CD8-positive, alpha-beta memory T cell (primary cell): ENCODE results near the gene TEFM. TPM values are rescaled to one million over a fixed set of nuclear protein-coding genes. Genes with fewer than 3 reads are reported as not detected.

ENCODE experiments used
- CTCF ChIA-PET: fragments of 350-600 bp; sonication (Branson Sonifier 250); formaldehyde crosslinking; loops from one replicate; lab custom pipeline; 2021; ENCODE audit warnings: antibody characterized with exemption; lab: Charles Lee
- POLR2A ChIA-PET: fragments of 350-600 bp; sonication (Branson Sonifier 250); formaldehyde crosslinking; loops from one replicate; lab custom pipeline; 2021; ENCODE audit warnings: antibody characterized with exemption; lab: Charles Lee
- DNase-seq, 5 donors: peaks; one replicate each; pipeline versions ENCODE4 v3.0.0 to v3.0.0-alpha.2; 2020 to 2022; ENCODE audit warnings: mixed read lengths in 1 of 5
- H3K27ac ChIP-seq: one replicate; pipeline ENCODE4 v1.7.0; 2013; ENCODE audit warnings: low read depth, mild to moderate bottlenecking, low read length, moderate library complexity
- H3K27me3 ChIP-seq: 2 replicates; pipeline ENCODE4 v1.7.0; 2013; ENCODE audit warnings: low read length, mild to moderate bottlenecking; ENCODE audit not compliant: insufficient read depth, poor library complexity, severe bottlenecking
- H3K36me3 ChIP-seq: 2 replicates; pipeline ENCODE4 v1.7.0; 2013; ENCODE audit warnings: mild to moderate bottlenecking, low read length, moderate library complexity; ENCODE audit not compliant: insufficient read depth
- H3K4me1 ChIP-seq: 2 replicates; pipeline ENCODE4 v1.7.0; 2013; ENCODE audit warnings: mild to moderate bottlenecking, low read length, moderate library complexity; ENCODE audit not compliant: insufficient read depth
- H3K4me3 ChIP-seq: 2 replicates; pipeline ENCODE4 v1.7.0; 2013; ENCODE audit warnings: mild to moderate bottlenecking, low read length
- H3K9me3 ChIP-seq: 2 replicates; pipeline ENCODE4 v1.7.0; 2013; ENCODE audit warnings: mild to moderate bottlenecking, low read length
- H3K27ac Mint-ChIP-seq, 8 donors: one replicate each; pipeline ENCODE4 v1.8.0; 2020 to 2021; ENCODE audit warnings: mixed read lengths in 8 of 8, mild to moderate bottlenecking in 6 of 8, inconsistent platforms in 3 of 8, moderate library complexity in 3 of 8
- H3K27me3 Mint-ChIP-seq, 2 donors: one replicate each; pipeline ENCODE4 v1.8.0; 2020 to 2021; ENCODE audit warnings: mixed read lengths in 2 of 2, mild to moderate bottlenecking in 1 of 2, moderate library complexity in 1 of 2
- H3K36me3 Mint-ChIP-seq, 3 donors: one replicate each; pipeline ENCODE4 v1.8.0; 2020 to 2021; ENCODE audit warnings: mixed read lengths in 3 of 3, inconsistent platforms in 1 of 3, mild to moderate bottlenecking in 1 of 3
- H3K4me1 Mint-ChIP-seq, 3 donors: one replicate each; pipeline ENCODE4 v1.8.0; 2020 to 2021; ENCODE audit warnings: mixed read lengths in 3 of 3, inconsistent platforms in 1 of 3, mild to moderate bottlenecking in 1 of 3
- H3K4me3 Mint-ChIP-seq, 7 donors: one replicate each; pipeline ENCODE4 v1.8.0; 2020 to 2021; ENCODE audit warnings: mixed read lengths in 7 of 7, mild to moderate bottlenecking in 6 of 7, moderate library complexity in 4 of 7, inconsistent platforms in 2 of 7
- H3K9me3 Mint-ChIP-seq, 5 donors: one replicate each; pipeline ENCODE4 v1.8.0; 2020 to 2022; ENCODE audit warnings: mixed read lengths in 5 of 5, mild to moderate bottlenecking in 3 of 5, moderate library complexity in 2 of 5, inconsistent platforms in 1 of 5
- polyA plus RNA-seq: library from polyadenylated mRNA; unstranded; fragments of 300-500 nt; fragmentation: Illumina TruSeq; gene quantifications from one replicate; pipeline ENCODE4 v1.2.3, GENCODE V29; 2021
- total RNA-seq, 2 experiments: library from RNA; stranded (reverse); gene quantifications; one replicate each; pipeline ENCODE4 v1.2.3, GENCODE V29; 2021

The TEFM gene
- total and polyA plus RNA-seq, 3 experiments from 2014 or later = 16.0 to 19.7 (median 19.3) TPM

DNA sequence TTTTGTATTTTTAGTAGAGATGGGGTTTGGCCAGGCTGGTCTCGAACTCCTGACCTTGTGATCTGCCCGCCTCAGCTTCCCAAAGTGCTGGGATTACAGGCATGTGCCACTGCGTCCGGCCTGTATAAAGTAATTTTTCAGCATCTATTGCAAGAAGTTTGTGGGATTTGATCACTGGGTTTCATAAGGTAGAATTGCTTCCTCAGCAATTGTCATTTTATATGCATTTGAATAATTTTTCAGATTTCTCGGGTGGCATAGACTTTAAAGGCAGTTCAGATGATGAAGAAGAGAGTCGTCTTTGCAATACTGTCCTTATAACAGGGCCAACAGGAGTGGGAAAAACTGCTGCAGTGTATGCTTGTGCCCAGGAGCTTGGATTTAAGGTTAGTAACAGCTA lies 37.0 kb downstream of the TEFM start:
- no peaks in the 10 kb centered on the region for H3K9me3 Mint-ChIP-seq
- Histone ChIP-seq H3K9me3 (no peaks in the 10 kb centered on the region), H3K27ac (no peak overlapping the region), H3K4me1 (no peaks in the 10 kb centered on the region), H3K36me3 (no peaks in the 10 kb centered on the region), H3K27me3 (no peaks in the 10 kb centered on the region), H3K4me3 (no peak overlapping the region)
- DNase-seq = no peak
- H3K27ac Mint-ChIP-seq = peak overlapping the region in 1 of 8 donors; percentile 54
- H3K27me3 Mint-ChIP-seq = no peaks in the 10 kb centered on the region
- H3K4me3 Mint-ChIP-seq = no peak overlapping the region
- H3K4me1 Mint-ChIP-seq = no peaks in the 10 kb centered on the region
- ChIA-PET CTCF (interaction anchor here (1.4 kb wide), 1 partner anchor 18 kb away, joined by 3 read pairs; no protein-coding TSS in a partner anchor), POLR2A (no interaction called here)
- peaks cover 3 to 35% (median 8%) of the 10 kb centered on the region in 3 donors for H3K36me3 Mint-ChIP-seq

DNA sequence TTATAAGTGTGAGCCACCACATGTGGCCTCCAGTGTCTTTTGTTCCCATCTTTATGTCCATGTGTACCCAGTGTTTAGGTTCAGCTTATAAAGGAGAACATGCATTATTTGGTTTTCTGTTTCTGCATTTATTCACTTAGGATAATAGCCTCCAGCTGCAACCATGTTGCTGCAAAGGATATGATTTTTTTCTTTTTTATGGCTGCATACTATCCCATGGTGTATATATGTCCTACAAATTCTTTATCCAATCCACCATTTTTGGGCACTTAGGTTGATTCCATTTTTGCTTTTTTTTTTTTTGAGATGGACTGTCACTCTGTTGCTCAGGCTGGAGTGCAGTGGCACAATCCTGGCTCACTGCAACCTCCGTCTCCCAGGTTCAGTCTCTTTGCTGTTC lies 41.4 kb downstream of the TEFM start:
- no peaks in the 10 kb centered on the region for H3K9me3 Mint-ChIP-seq
- no peak overlapping the region for H3K4me3 Mint-ChIP-seq

GRCh38 chr17:30858556-30859250 lies 47.3 kb downstream of the TEFM start:
- Mint-ChIP-seq H3K9me3 (no peaks in the 10 kb centered on the region), H3K27me3 (no peaks in the 10 kb centered on the region), H3K4me1 (no peaks in the 10 kb centered on the region), H3K4me3 (no peak overlapping the region), H3K36me3 (peaks cover 0 to 22% (median 0%) of the 10 kb centered on the region in 3 donors), H3K27ac (peak overlapping the region in 1 of 8 donors; percentile 81)
- ChIA-PET CTCF (no interaction called here), POLR2A (no interaction called here)
- Histone ChIP-seq H3K27me3 (no peaks in the 10 kb centered on the region), H3K9me3 (no peaks in the 10 kb centered on the region), H3K4me3 (no peak overlapping the region), H3K4me1 (no peaks in the 10 kb centered on the region), H3K27ac (no peak overlapping the region), H3K36me3 (no peaks in the 10 kb centered on the region)
- DNase-seq = no peak

More for the DNA sequence above, 41.4 kb downstream of the TEFM start:
- H3K4me1 ChIP-seq = no peaks in the 10 kb centered on the region
- no peak overlapping the region for H3K27ac ChIP-seq
- ChIA-PET CTCF (no interaction called here), POLR2A (no interaction called here)
- Mint-ChIP-seq H3K36me3 (peaks cover 3 to 33% (median 3%) of the 10 kb centered on the region in 3 donors), H3K27ac (no peak overlapping the region), H3K27me3 (no peaks in the 10 kb centered on the region), H3K4me1 (no peaks in the 10 kb centered on the region)
- H3K9me3 ChIP-seq = no peaks in the 10 kb centered on the region
- no peak overlapping the region for H3K4me3 ChIP-seq
- H3K27me3 ChIP-seq = no peaks in the 10 kb centered on the region
- H3K36me3 ChIP-seq = no peaks in the 10 kb centered on the region
- no peak for DNase-seq

- Histone ChIP-seq H3K9me3 (no peaks in the 10 kb centered on the region), H3K4me3 (no peak overlapping the region), H3K27me3 (no peaks in the 10 kb centered on the region), H3K4me1 (no peaks in the 10 kb centered on the region), H3K36me3 (no peaks in the 10 kb centered on the region), H3K27ac (no peak overlapping the region)
- Mint-ChIP-seq H3K4me1 (no peaks in the 10 kb centered on the region), H3K27me3 (no peaks in the 10 kb centered on the region), H3K4me3 (no peak overlapping the region), H3K9me3 (no peaks in the 10 kb centered on the region), H3K27ac (no peak overlapping the region), H3K36me3 (peaks cover 0 to 18% (median 2%) of the 10 kb centered on the region in 3 donors)
- CTCF ChIA-PET = no interaction called here
- POLR2A ChIA-PET = no interaction called here
- no peak for DNase-seq
Observed at GRCh38 chr17:30854146-30854545, 51.9 kb downstream of the TEFM start.

Other genes with a start within 250 kb of the TEFM start
- gene CRLF3, start 81.5 kb downstream of the TEFM start, total RNA-seq = 10 to 100 TPM; 42.7 to 43.0 TPM
- 108 TPM for gene CRLF3, start 81.5 kb downstream of the TEFM start, polyA plus RNA-seq
- gene ATAD5, start 74.3 kb downstream of the TEFM start, total RNA-seq = 10 to 100 TPM; 25.5 to 27.8 TPM
- 2.3 TPM for gene ATAD5, start 74.3 kb downstream of the TEFM start, polyA plus RNA-seq
- 1 to 10 TPM; 1.7 to 2.3 TPM for gene ADAP2, start 15.7 kb upstream of the TEFM start, total RNA-seq
- not detected for gene ADAP2, start 15.7 kb upstream of the TEFM start, polyA plus RNA-seq
- 1 to 10 TPM; 7.5 to 7.9 TPM for gene RNF135, start 64.8 kb upstream of the TEFM start, total RNA-seq
- 9.2 TPM for gene RNF135, start 64.8 kb upstream of the TEFM start, polyA plus RNA-seq
- 10 to 100 TPM; 22.8 TPM for gene NF1, start 188.7 kb upstream of the TEFM start, total RNA-seq
- gene NF1, start 188.7 kb upstream of the TEFM start, polyA plus RNA-seq = 5.8 TPM